ENCODE results near the gene TBC1D21.

DNA sequence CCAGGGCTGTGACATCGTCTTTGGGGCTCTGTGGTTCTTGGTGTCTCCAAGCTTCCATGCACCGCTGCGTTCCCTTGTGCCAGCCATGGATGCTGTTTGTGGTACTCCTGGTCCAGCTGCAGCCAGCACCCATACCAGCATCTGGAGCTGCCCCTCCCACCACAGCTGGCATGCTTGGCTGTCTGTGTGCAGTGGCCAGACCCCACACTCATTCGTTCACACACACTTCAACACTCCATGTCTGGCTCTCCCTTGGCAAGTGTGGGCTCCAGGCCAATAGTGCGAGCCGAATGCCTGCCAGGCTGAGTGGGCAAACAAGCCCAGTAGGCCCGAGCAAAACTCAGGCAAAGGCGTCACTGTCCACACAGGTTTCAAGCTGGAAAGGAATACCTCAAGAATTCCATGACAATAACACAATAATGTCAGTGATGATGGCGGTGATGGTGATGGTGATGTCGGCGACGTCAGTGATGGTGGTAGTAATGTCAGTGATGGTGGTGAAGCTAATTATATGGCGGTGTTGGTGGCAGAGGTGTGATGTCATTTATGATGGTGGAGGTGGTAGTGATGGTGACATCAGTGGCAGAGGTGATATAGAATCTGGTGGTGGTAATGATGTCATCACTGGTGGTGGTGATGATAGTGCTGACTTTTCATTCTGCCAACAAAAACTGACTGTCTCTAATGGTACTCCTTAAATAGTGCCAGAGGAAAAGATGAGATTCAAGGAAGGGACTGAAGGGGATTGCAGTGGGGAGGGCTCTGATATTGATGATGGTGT is 19.3 kb downstream of the TBC1D21 start:
- TF ChIP-seq, protein P1, sequence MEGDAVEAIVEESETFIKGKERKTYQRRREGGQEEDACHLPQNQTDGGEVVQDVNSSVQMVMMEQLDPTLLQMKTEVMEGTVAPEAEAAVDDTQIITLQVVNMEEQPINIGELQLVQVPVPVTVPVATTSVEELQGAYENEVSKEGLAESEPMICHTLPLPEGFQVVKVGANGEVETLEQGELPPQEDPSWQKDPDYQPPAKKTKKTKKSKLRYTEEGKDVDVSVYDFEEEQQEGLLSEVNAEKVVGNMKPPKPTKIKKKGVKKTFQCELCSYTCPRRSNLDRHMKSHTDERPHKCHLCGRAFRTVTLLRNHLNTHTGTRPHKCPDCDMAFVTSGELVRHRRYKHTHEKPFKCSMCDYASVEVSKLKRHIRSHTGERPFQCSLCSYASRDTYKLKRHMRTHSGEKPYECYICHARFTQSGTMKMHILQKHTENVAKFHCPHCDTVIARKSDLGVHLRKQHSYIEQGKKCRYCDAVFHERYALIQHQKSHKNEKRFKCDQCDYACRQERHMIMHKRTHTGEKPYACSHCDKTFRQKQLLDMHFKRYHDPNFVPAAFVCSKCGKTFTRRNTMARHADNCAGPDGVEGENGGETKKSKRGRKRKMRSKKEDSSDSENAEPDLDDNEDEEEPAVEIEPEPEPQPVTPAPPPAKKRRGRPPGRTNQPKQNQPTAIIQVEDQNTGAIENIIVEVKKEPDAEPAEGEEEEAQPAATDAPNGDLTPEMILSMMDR (conservative IDR thresholded peaks at IDR 0.05), result no peak
- TF ChIP-seq EZH2 (IDR thresholded peaks at IDR 0.05; ENCODE audit: low read depth), result no peak

All from PC-9 (cell line).